HG03159 (cell line): Measurements from ENCODE around the gene CALCOCO1.
"Not testable (repeated sequence)": the region's sequence is repeated elsewhere in the genome, so short reads cannot be mapped to it uniquely, and the experiment has no call there.

Source experiments
- ATAC-seq: cut with Tn5 transposase; IDR thresholded peaks from one replicate; pipeline ENCODE4 v1.9.1; 2021; ENCODE audit warnings: mild to moderate bottlenecking, moderate library complexity; ENCODE audit not compliant: unreplicated experiment

The CALCOCO1 gene, protein sequence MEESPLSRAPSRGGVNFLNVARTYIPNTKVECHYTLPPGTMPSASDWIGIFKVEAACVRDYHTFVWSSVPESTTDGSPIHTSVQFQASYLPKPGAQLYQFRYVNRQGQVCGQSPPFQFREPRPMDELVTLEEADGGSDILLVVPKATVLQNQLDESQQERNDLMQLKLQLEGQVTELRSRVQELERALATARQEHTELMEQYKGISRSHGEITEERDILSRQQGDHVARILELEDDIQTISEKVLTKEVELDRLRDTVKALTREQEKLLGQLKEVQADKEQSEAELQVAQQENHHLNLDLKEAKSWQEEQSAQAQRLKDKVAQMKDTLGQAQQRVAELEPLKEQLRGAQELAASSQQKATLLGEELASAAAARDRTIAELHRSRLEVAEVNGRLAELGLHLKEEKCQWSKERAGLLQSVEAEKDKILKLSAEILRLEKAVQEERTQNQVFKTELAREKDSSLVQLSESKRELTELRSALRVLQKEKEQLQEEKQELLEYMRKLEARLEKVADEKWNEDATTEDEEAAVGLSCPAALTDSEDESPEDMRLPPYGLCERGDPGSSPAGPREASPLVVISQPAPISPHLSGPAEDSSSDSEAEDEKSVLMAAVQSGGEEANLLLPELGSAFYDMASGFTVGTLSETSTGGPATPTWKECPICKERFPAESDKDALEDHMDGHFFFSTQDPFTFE

DNA sequence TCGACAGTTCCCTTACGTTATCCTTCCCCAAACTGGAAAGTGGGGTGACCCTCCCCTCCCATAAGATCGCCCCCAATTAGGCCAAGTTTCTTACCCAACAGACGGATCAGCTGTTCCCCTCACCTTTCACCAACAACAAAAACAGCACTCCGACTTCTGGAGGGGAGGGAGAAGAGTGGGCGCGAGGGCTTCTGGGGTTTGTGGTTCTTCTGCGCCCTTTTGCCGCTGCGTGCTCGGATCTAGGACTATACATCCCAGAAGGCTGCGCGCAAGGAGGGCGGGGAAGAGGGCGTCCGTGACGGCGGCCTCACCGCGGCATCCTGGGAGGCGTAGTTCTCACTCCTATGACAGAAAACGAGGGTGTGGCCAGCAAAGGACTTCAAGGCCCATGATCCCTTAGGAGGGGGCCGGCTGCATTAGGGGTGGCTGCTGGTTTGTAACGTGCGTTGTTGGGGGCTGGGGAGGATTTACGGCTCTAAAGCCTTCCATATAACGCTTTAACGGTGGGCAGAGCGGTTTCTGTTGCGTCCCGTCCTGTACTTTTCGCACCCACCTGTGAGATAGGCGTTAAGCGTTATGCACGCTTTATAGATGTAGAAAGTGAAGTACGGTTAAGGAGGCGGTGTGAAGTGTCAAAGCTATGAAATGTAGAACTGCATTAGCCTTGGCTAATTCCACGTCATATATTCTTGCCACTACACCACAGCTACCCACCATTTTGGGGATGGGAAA lies at the start of gene CALCOCO1:
CALCOCO1 (minus strand) TSS at position 143 of the 732 bp plus-strand sequence. CDS start 2,210 bp downstream, outside the sequence.
- ATAC-seq: peak; percentile 97

DNA sequence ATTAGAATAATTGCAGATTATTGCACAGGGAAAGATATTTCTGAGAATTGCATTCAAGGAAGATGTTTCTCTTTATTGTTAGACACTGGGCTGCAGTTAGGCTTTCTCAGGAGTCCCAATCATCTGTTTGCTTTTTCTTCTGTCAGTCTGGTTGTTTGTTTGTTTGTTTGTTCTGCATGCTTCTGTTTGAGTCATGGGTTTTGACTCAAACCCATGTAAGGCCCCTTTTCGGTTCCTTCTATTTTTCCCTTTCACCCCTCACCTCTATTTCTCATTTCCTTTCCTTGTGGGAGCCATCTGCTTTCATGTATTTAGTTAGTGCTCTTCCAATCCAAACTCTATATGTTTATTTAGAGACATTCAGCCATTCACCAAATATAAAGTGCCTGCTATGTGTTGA lies 49.6 kb upstream of the CALCOCO1 start:
- no peak for ATAC-seq

DNA sequence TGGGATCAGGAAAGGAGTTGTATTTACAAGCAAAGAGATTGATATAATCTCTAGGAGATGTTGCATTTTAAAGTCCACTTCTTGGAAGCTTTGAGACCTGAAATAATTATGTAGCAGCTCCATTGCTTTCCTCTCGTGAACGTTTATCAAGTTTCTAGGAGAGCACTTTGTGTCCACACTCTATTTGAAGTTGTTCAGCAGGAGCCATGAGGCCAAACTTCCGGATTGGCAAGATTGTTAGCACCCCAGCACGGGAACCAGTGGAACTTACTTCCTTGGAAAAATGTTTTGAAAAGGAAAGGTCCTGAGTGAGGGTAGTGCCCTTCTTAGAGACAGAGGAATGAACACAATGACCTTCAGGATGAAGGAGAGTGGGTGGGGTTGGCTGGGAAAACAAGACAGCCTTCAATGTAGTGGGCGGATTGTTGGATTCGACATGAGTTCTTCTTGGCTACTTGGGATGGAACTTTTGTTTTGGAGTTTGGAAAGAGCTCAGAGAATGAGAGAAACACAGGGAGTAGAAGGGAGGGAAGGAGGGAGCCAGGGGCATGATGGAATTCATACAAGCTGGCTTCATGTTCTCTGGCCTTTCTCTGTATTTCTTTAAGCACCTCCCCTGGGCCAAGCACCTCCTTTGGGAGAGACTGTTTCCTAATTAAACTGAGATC lies 48.4 kb upstream of the CALCOCO1 start:
- ATAC-seq: no peak

DNA sequence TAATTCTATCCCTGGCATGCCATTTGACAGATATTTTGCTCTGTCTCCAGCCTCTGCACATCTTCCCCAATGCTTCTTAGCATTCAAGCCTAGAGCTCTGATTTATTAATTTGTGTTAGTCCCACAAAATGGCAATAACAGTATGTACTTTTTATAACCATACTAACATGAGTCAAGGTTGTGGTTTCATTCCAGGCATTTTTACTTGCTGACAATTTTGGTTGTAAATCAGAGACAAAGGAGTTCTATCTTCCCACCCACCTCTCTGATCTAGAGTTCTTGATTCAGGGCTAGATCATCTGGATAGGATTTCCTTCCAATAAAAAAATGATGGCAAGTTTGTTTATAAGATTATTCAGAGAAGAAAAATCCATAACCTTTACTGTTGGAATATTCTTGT lies 43.0 kb upstream of the CALCOCO1 start:
- no peak for ATAC-seq

DNA sequence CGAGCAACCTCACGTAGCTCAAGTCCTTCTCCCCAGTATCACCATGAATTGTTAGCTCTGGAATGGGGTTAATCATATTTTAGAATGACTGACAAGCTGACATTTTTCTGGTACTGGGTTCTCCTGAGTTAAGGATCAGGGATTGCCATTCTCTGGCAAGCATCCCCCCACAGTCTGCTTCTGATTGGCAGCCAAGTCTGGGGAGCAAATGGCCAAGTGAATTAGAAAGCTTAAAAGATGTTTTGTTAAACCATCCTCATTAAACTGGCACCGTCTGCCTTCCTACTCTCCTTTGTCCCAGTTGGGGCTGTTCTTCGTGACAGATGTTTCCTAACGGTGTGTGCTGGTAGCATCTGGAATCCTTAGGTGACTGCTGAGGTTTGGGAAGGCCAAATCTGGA lies 41.7 kb upstream of the CALCOCO1 start:
- no peak for ATAC-seq

DNA sequence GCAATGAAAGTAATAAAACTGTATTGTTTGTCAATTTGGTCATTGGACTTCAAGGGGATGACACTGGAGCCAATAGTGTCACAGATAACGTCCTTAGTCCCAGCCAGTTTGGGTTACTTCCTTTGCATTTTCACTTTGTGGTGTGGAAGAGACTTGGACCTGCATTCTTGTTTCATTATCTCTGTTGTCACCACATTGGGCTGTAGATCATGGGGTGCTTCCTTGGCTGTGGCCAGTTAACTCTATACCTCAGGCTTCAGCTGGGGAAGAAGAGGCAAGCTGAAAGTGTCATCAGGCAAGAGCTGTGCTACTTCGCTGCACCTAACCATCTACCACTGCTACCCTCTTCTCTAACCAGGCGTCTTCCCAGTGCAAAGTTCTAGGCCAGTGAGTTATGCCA lies 39.6 kb upstream of the CALCOCO1 start:
- ATAC-seq: no peak

DNA sequence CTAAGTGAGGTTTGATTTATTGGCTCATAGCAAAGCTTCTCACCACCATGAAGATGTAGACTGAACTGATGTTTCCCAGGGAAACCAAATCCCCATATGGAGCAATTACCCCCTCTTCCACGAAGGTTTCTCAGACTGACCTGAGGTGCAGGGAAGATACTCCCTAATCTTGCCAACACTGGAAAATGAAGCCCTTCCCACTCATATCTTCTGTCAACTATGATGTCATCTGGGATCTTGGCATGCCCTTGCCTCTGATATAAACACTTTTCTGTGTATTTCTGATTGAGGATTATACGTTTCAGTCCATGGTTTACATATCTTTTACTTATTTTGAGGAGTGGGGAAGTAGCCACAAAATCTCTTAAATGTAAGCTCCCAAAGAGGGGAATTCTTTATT lies 38.6 kb upstream of the CALCOCO1 start:
- ATAC-seq: no peak

DNA sequence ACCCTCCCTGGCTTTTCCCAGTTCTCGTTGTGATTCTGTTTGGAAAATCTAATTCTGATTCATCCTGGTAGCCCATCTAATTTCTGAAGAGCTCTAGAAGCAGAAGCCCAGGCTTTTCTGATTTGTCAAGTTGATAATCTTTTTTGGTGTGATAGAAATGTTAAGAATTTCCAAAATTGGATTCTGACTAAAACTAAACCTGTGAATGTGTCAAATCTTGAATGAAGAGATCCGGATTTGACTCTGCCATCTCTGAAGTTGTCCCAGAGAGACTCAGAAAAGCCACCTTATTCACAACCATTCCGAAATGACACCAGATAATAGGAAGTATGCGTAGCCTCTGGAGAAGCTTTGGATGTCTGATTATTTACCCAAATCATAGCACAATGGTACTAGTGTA lies 37.4 kb upstream of the CALCOCO1 start:
- no peak for ATAC-seq

DNA sequence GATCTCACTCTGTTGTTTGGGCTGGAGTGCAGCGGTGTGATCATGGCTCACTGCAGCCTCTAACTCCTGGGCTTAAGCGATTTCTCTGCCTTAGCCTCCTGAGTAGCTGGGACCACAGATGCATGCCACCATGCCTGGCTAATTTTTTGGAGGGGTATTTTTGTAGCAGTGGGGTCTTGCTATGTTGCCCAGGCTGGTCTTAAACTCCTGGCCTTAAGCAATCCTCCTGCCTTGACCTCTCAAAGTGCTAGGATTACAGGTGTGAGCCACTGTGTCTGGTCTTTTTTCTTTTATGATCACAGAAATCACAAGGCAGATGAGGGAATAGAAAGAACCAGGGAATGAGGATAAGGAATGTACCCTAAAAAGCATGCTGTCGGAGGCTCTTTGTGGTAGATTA lies 35.5 kb upstream of the CALCOCO1 start:
- ATAC-seq: not testable (repeated sequence)

DNA sequence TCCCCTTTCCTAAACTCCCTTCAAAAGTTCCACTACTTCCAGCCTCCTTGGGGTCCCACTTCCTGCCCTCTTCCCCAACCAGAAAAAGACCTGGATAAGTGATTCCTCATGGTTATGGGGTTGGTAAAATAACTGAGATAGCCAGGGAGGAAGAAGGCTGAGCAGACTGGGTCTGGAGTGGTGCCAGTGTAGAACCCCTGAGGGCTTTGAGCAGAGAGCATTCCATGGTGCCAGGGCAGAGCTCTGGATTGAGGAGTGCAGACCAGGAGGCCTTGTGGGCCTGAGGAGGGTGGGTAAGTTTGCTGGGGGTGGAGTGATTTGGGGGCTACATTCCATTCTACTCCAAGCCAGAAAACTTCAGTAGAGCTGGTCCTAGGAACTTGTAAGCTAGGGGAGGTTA lies 34.1 kb upstream of the CALCOCO1 start:
- ATAC-seq: no peak

DNA sequence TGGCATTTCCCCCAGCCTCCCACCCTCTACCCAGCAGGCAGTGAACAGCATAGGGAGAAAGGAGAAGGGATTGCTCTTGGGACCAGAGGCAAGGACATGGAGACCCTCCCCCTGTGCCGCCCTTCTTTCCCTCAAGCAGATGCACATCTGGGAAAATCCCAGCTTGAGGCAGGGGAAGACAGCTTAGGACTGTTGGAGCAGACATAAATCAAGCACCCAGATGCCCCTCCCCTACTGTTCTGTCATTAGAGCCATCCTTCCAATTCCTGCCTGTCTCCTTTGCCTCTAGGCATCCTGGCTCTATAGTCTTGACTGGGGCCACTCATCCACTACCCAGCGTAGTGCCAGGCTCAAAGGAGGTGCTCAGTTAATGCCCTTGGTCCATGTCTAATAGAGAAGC lies 32.0 kb upstream of the CALCOCO1 start:
- no peak for ATAC-seq

DNA sequence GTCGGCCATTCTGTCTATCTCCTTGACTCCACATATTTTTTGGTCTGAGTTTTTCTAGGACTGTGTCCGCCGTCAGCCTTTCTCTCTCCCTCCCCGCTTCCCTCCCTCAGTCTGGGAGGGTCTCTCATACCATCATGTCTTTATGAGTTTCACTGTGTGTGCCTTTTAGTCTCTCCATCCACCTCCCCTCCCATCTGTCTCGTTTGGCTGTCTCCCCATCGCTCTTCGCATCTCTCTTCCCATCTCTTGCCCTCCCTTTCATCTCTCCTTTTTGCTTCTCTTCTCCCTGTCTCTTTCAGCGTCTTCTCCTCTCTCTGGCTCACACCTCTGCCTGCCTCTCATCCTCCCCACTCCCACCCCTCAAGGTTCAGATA lies 31.5 kb upstream of the CALCOCO1 start:
- ATAC-seq: no peak

DNA sequence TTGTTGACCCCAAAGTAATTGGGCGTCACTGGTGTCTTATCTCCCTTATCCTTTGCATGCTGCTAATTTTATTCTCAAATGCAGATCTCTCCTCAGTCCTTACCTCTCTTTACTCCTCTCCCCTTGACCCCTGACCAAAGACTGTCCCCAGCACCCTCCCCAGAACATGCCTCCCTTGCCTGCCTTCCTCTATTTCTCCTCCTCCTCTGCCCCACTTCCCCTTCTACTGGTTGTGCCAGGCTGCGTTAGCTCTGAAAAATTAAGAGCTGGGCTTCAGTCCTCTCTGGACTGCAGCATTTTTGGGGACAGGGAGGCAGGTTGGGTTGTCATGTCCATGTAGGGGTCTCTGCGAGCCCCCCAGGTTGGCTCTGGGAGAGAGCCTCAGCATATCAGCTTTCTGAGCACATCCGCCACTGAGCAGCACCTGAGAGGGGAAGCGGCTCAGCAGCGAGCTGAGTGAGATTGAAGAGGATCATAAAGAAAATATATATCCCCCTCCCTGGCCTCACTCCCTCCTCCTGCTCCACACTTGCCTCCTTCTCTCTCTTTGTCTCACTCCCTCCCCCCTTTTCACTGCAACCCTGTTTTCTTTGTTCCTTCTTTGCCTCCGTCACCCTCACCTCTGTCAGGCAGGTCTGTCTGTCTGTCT lies 31.0 kb upstream of the CALCOCO1 start:
- ATAC-seq: no peak

DNA sequence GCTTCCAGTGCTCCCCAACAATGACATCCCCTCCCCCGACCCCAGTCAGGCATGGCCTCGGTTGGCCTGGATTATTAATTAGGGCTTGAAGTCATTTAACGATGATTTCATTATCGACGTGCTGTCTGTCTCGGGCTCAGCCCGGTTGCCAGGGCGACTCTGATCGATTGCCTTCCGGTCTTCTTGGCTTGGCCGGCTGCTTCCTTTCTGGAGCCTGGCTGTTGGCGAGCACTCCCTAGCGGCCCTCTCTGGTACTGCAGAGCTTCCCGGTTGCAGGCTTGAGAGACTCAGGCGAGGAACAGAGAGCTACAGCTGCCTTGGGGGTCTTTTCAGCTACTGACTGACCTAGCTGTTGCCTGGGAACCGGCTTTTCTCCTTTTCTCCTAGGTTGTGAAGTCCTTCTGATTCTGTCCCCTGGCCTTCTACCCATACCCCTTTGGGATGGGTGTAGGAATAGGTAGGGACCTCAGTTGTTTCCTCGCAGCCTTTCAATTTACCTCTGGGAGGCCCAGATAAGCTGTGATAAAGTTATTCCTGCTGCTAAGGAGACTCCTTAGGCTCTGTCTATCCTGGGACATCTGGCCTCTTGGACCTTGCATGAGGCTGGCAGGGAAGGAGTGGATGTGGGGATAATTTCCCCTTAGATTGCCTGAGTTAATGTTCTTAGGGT lies 30.0 kb upstream of the CALCOCO1 start:
- peak; percentile 68 for ATAC-seq

DNA sequence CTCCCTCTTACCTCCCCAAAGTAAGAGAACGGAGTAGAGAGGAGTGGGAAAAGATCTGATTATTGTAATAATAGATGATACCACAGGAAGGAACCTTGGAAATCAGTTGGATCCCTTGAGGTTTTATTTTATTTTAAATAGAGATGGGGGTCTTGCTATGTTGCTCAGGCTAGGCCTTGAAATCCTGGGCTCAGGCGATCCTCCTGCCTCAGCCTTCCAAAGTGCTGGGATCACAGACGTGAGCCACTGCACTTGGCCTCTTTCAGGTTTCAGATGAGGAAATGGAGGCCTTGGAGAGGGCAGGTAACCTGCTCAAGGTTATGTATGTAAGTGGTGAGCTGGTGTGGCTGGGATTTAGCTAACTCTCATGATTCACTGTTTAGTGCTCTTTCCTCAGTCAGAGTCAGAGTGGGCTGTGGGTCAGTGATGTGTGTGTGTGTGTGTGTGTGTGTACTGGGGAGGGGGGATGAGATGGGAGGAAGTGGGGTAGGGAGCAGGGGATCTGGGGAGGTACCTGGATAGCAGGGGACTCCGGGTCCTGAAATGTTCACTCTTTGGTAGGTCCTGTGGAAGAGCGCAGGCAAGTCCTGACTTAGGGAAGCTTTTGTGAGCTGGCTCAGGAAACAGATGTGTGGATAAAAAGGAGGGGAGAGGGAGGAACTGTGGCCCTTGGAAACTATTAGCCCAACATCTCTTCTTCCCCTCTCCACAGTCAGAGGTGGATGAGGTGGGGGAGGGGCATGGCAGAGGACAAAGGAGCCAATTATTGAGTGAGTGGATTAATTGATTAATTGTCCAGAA lies 29.2 kb upstream of the CALCOCO1 start:
- ATAC-seq: no peak

DNA sequence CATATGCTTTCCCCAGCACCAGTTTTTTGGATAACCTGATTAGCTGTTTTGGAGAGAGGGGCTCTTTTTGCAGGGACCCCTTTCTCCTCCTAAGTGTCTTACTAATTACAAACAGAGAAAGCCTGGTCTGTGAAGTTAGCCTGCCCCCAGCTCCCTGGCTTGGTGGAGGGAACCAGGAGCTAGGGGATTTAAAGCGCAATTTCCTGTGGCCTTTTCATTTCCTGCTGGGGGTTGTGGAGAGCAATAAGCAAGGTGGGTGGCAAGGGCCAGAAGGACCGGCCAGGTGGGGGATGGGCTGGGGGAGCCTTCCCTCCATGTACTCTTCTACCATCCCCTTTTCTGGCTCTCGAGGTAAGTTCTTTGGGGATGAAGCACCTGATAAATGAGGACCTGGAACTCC lies 28.6 kb upstream of the CALCOCO1 start:
- ATAC-seq: no peak

DNA sequence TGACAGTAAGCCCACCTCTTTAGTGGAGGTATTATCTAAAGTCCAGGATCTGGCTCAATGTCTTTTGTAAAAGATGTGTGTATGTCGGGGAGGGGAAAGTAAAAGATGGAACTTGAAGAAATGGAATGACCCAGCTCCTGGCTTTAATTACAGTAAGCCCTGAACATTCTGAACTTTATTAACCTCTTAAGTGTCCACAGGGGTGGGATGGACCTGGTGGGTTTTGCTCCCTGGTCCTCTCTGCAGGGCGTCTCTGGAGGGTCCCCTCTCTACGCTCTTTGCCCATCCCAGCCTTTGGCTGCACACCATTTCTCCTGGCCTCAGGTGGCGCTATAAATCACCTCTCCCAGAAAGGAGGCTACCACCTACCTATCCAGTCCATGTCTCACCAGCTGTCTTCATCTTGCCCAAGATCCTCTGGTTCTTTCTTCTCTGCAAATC lies 28.2 kb upstream of the CALCOCO1 start:
- ATAC-seq: no peak

DNA sequence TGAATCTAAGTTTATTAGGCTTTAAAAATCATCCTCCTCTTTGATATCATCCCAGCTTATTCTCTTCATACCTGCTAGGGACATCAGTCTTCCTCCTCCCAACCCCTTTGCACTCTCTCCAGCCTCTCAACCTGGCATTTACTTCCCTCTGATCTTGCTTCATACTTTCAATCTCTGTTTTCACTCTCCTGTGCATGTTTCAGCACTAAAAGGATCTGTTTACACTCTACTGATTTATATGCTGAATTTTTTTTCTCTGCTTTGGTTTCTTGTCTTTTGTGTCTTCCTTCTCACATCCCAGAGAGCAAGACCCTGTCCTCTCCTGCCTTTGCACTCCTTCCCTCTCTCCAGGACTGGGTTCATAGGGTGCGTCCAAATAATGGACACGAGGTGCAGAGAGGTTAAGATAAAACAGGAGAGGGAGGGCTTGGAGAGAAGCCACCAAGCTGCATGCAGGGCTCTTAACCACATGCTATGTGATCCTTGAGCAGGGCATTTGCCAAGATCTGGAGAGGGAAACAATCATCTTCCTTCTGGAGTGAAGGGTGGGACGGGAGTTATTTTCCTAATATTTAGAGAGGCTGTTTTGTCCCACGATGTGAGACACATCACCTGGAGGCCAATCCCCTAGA lies 27.5 kb upstream of the CALCOCO1 start:
- ATAC-seq: no peak

DNA sequence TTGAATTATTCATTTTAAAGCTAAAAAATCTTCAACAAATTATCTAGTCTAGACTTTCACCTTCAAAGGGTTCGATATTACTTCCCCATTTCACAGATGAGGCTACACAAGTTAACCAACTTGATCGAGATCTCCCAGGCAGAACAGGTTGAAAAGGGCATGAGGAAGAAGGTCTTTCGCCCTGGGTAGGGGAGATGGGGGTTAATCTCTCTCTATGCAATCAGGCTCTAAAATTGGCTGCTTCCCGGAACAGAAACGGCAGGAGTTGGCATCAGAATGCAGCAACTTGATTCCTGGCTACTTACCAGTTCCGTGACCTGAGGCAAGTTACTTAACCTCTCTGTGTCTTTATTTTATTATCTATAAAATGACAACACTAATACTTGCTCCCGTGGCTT lies 26.9 kb upstream of the CALCOCO1 start:
- no peak for ATAC-seq
